GM19452 (cell line): ENCODE data around the gene GUCD1.

Experiments
- ATAC-seq: cut with Tn5 transposase; IDR thresholded peaks from one replicate; pipeline ENCODE4 v1.9.1; 2021; ENCODE audit not compliant: unreplicated experiment

The GUCD1 gene

GRCh38 chr22:24590596-24591173 is 35.7 kb upstream of the GUCD1 start:
- no peak for ATAC-seq

- ATAC-seq, result no peak
Observed at GRCh38 chr22:24589518-24590030, 34.6 kb upstream of the GUCD1 start.

- ATAC-seq, result no peak
Observed at GRCh38 chr22:24588757-24589481, 34.0 kb upstream of the GUCD1 start.

- no peak for ATAC-seq
Observed at GRCh38 chr22:24588381-24588756, 33.4 kb upstream of the GUCD1 start.

- ATAC-seq, result no peak
Observed at GRCh38 chr22:24587948-24588347, 33.0 kb upstream of the GUCD1 start.

GRCh38 chr22:24587251-24587650 is 32.3 kb upstream of the GUCD1 start:
- ATAC-seq, result no peak

GRCh38 chr22:24585927-24586546 is 31.1 kb upstream of the GUCD1 start:
- no peak for ATAC-seq

GRCh38 chr22:24585461-24585860 is 30.5 kb upstream of the GUCD1 start:
- no peak for ATAC-seq

- ATAC-seq, result no peak
Observed at GRCh38 chr22:24584871-24585411, 30.0 kb upstream of the GUCD1 start.

GRCh38 chr22:24584166-24584790 is 29.3 kb upstream of the GUCD1 start:
- no peak for ATAC-seq

GRCh38 chr22:24583221-24584165 is 28.6 kb upstream of the GUCD1 start:
- ATAC-seq, result no peak

GRCh38 chr22:24582056-24582814 is 27.3 kb upstream of the GUCD1 start:
- no peak for ATAC-seq

- ATAC-seq, result no peak
Observed at GRCh38 chr22:24580276-24580675, 25.3 kb upstream of the GUCD1 start.

GRCh38 chr22:24579258-24579601 is 24.3 kb upstream of the GUCD1 start:
- no peak for ATAC-seq

- ATAC-seq, result no peak
Observed at GRCh38 chr22:24578355-24579257, 23.7 kb upstream of the GUCD1 start.

- ATAC-seq, result no peak
Observed at GRCh38 chr22:24576778-24577177, 21.8 kb upstream of the GUCD1 start.

- ATAC-seq, result no peak
Observed at GRCh38 chr22:24571266-24571665, 16.3 kb upstream of the GUCD1 start.

GRCh38 chr22:24567668-24568067 is 12.7 kb upstream of the GUCD1 start:
- no peak for ATAC-seq
